AG04450 (cell line): ENCODE measurements around the gene HMOX1. TPM values are rescaled to one million over a fixed set of nuclear protein-coding genes. Genes with fewer than 3 reads are reported as not detected.

Source experiments
- CTCF ChIA-PET: fragments of 300-600, 350-600 bp; formaldehyde crosslinking; extraction: SDS; loops from one replicate; lab custom pipeline; 2022; ENCODE audit warnings: antibody characterized with exemption, inconsistent platforms; lab: Charles Lee
- POLR2A ChIA-PET: fragments of 350-600 bp; formaldehyde crosslinking; extraction: SDS; loops from one replicate; lab custom pipeline; 2021; ENCODE audit warnings: antibody characterized with exemption, inconsistent platforms; lab: Yijun Ruan, JAX
- DNase-seq: peaks from one replicate; pipeline ENCODE4 v3.0.0-alpha.2; 2011; ENCODE audit warnings: low read depth, low spot score
- H3K27ac ChIP-seq: one replicate; pipeline ENCODE4 v1.5.1; 2012; ENCODE audit warnings: low read depth, low read length, control low read depth
- H3K27me3 ChIP-seq: one replicate; pipeline ENCODE4 v1.6.0; 2012; ENCODE audit warnings: low read length; ENCODE audit not compliant: control insufficient read depth, insufficient read depth
- H3K4me3 ChIP-seq: 2 replicates; pipeline ENCODE4 v1.5.1; 2011; ENCODE audit warnings: mild to moderate bottlenecking, low read depth, low read length, control low read depth
- H3K9me3 ChIP-seq: 2 replicates; pipeline ENCODE4 v1.5.1; 2012; ENCODE audit warnings: low read length; ENCODE audit not compliant: control insufficient read depth, insufficient read depth
- CTCF ChIP-seq: IDR thresholded peaks from 2 replicates; pipeline ENCODE4 v1.5.1; 2011; ENCODE audit warnings: low read depth, low read length, control low read depth, inconsistent platforms
- polyA plus RNA-seq: library from polyadenylated mRNA; depleted of rRNA; stranded (reverse); fragments of >200 nt; gene quantifications from 2 replicates; pipeline ENCODE4 v1.2.3, GENCODE V29; 2011

The HMOX1 gene
- polyA plus RNA-seq, 1 experiment: 55.2 TPM

GRCh38 chr22:35367331-35367886 lies 13.5 kb upstream of the HMOX1 start:
- POLR2A ChIA-PET: no interaction called here
- Histone ChIP-seq H3K4me3 (no peak overlapping the region), H3K9me3 (no peaks in the 10 kb centered on the region; the same call in 1 of the 2 replicates), H3K27ac (no peak overlapping the region), H3K27me3 (no peaks in the 10 kb centered on the region)
- CTCF ChIA-PET: interaction anchor here (1.0 kb wide), 1 partner anchor 13 kb away, joined by 3 read pairs; no protein-coding TSS in a partner anchor
- TF ChIP-seq CTCF: no peak
- no peak for DNase-seq

GRCh38 chr22:35368386-35368785 lies 12.5 kb upstream of the HMOX1 start:
- ChIA-PET POLR2A (interaction anchor here (1.5 kb wide), 1 partner anchor 18 kb away, joined by 5 read pairs; no protein-coding TSS in a partner anchor), CTCF (interaction anchor here (0.6 to 1.1 kb wide), 5 partner anchors 14 to 687 kb away, joined by 3 to 6 read pairs (median 3); no protein-coding TSS in a partner anchor)
- DNase-seq: no peak
- H3K4me3 ChIP-seq: no peak overlapping the region
- no peaks in the 10 kb centered on the region for H3K27me3 ChIP-seq
- H3K27ac ChIP-seq: no peak overlapping the region
- TF ChIP-seq CTCF: no peak
- no peaks in the 10 kb centered on the region; the same call in 1 of the 2 replicates for H3K9me3 ChIP-seq

- Histone ChIP-seq H3K27me3 (no peaks in the 10 kb centered on the region), H3K4me3 (no peak overlapping the region), H3K9me3 (no peaks in the 10 kb centered on the region; the same call in 1 of the 2 replicates), H3K27ac (no peak overlapping the region)
- no peak for TF ChIP-seq CTCF
- no peak for DNase-seq
- POLR2A ChIA-PET: no interaction called here
- CTCF ChIA-PET: interaction anchor here (1.2 kb wide), 1 partner anchor 8 kb away, joined by 3 read pairs; no protein-coding TSS in a partner anchor
Observed at GRCh38 chr22:35369996-35370395, 10.9 kb upstream of the HMOX1 start.

GRCh38 chr22:35373781-35374180 lies 7.1 kb upstream of the HMOX1 start:
- no peak for DNase-seq
- Histone ChIP-seq H3K9me3 (no peaks in the 10 kb centered on the region; the same call in 1 of the 2 replicates), H3K27ac (no peak overlapping the region), H3K27me3 (no peaks in the 10 kb centered on the region), H3K4me3 (no peak overlapping the region)
- POLR2A ChIA-PET: interaction anchor here (1.4 kb wide), 1 partner anchor 23 kb away, joined by 4 read pairs; no protein-coding TSS in a partner anchor
- CTCF ChIA-PET: no interaction called here
- no peak for TF ChIP-seq CTCF

GRCh38 chr22:35375031-35375430 lies 5.9 kb upstream of the HMOX1 start:
- CTCF ChIA-PET: interaction anchor here (1.1 kb wide), 1 partner anchor 691 kb away, joined by 3 read pairs; no protein-coding TSS in a partner anchor
- no peak overlapping the region for H3K27ac ChIP-seq

More at GRCh38 chr22:35375031-35375430, 5.9 kb upstream of the HMOX1 start:
- no peak for TF ChIP-seq CTCF
- no peak for DNase-seq
- Histone ChIP-seq H3K9me3 (no peaks in the 10 kb centered on the region; the same call in 1 of the 2 replicates), H3K27me3 (no peaks in the 10 kb centered on the region), H3K4me3 (no peak overlapping the region)
- POLR2A ChIA-PET: interaction anchor here (0.6 kb wide), 1 partner anchor 18 kb away, joined by 6 read pairs; no protein-coding TSS in a partner anchor
